ENCODE measurements around the gene CEP164. TPM values are rescaled to one million over a fixed set of nuclear protein-coding genes. Genes with fewer than 3 reads are reported as not detected.

Gene CEP164
- total and polyA plus RNA-seq, 2 of the 8 experiments (the other 6 are each of a cell fraction or from before 2014, with no cell fraction given): 8.4 to 20.8 TPM

GRCh38 chr11:117327567-117328374 is at the start of gene CEP164 (continued):
- no peak for TF ChIP-seq GTF2F1 (IDR thresholded peaks at IDR 0.05; ENCODE audit: borderline replicate concordance, low read depth, low read length)
- TF ChIP-seq SAP30 (IDR thresholded peaks at IDR 0.05; ENCODE audit: insufficient read depth, insufficient replicate concordance, low read length): no peak
- no peak for TF ChIP-seq CTCF (IDR thresholded peaks at IDR 0.05; ENCODE audit: control extremely low read depth in 1 of 3, insufficient read depth in 1 of 3, low read depth in 1 of 3, low read length in 3 of 3)
- TF ChIP-seq EZH2 (IDR thresholded peaks at IDR 0.05; ENCODE audit: low read depth, low read length, severe bottlenecking): no peak
- TF ChIP-seq TEAD4 (IDR thresholded peaks at IDR 0.05; ENCODE audit: low read depth, low read length): no peak
- TF ChIP-seq SIRT6 (IDR thresholded peaks at IDR 0.05; ENCODE audit: low read length): no peak
- peak; percentile 61; the same call in 1 of the 2 replicates for TF ChIP-seq TAF1 (IDR thresholded peaks at IDR 0.05; ENCODE audit: low read depth, low read length)
- peak; percentile 74; the same call in 1 of the 2 replicates for TF ChIP-seq CHD2 (IDR thresholded peaks at IDR 0.05; ENCODE audit: low read length)
- TF ChIP-seq SIX5 (IDR thresholded peaks at IDR 0.05; ENCODE audit: low read depth, low read length): no peak
- no peak for TF ChIP-seq RXRA (IDR thresholded peaks at IDR 0.05; ENCODE audit: insufficient read depth, low read depth, low read length)
- TF ChIP-seq NANOG (IDR thresholded peaks at IDR 0.05; ENCODE audit: insufficient read depth, low read depth, low read length, poor library complexity, severe bottlenecking): no peak
